Measurements from ENCODE around the gene ABHD12. TPM values are rescaled to one million over a fixed set of nuclear protein-coding genes. Genes with fewer than 3 reads are reported as not detected.

Gene ABHD12
- total and polyA plus RNA-seq, 2 donors (not counting 1 experiment from before 2014, with no cell fraction given) = 79.1 to 84.6 TPM

DNA sequence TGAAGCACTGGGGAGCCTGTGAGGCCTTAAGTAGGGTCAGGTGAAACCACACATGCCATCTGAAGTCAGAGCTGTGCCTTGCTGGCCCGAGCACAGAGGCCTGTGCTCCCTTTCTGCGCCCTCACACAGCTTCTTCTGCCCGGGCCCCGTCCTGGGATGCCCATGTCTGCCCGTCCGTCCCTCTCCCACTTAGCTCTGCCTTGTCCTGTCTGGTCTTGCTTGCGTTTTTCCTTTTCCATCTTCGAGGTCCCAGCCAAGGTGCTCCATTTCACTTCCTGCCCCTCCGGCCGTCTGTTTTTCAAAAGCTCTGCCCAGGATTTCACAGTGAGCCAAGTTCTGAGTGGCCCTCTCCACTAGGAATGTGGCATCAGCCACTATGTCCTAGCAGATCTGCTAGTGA lies 97.1 kb downstream of the ABHD12 start:
- peaks cover 9% of the 10 kb centered on the region for H3K4me1 ChIP-seq (ENCODE audit: control insufficient read depth, extremely low read depth, insufficient read depth, low read length)
- H3K27ac ChIP-seq (ENCODE audit: insufficient read depth, low read length) = no peak overlapping the region
- no peaks in the 10 kb centered on the region for H3K79me2 ChIP-seq (ENCODE audit: control insufficient read depth, insufficient read depth, low read length)
- no peak overlapping the region for H3K4me2 ChIP-seq (ENCODE audit: extremely low read depth, insufficient read depth, low read length)
- TF ChIP-seq, protein P1, sequence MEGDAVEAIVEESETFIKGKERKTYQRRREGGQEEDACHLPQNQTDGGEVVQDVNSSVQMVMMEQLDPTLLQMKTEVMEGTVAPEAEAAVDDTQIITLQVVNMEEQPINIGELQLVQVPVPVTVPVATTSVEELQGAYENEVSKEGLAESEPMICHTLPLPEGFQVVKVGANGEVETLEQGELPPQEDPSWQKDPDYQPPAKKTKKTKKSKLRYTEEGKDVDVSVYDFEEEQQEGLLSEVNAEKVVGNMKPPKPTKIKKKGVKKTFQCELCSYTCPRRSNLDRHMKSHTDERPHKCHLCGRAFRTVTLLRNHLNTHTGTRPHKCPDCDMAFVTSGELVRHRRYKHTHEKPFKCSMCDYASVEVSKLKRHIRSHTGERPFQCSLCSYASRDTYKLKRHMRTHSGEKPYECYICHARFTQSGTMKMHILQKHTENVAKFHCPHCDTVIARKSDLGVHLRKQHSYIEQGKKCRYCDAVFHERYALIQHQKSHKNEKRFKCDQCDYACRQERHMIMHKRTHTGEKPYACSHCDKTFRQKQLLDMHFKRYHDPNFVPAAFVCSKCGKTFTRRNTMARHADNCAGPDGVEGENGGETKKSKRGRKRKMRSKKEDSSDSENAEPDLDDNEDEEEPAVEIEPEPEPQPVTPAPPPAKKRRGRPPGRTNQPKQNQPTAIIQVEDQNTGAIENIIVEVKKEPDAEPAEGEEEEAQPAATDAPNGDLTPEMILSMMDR (conservative IDR thresholded peaks at IDR 0.05 in 1 of 2, IDR thresholded peaks at IDR 0.05 in 1 of 2; ENCODE audit: low read depth in 1 of 2, low read length in 2 of 2) = no peak
- TF ChIP-seq EZH2 (IDR thresholded peaks at IDR 0.05; ENCODE audit: low read length, missing control alignments) = no peak
- H3K9ac ChIP-seq (ENCODE audit: insufficient read depth, low read length) = no peak overlapping the region
- H3K27me3 ChIP-seq (ENCODE audit: control insufficient read depth, insufficient read depth, low read length) = no peaks in the 10 kb centered on the region
- no peaks in the 10 kb centered on the region for H3K9me3 ChIP-seq (ENCODE audit: control insufficient read depth, insufficient read depth, low read depth, low read length)
- H3K4me3 ChIP-seq (replicated peaks in 1 of 4; ENCODE audit: control extremely low read depth in 1 of 4, insufficient read depth in 1 of 4, low read depth in 3 of 4, low read length in 4 of 4) = no peak overlapping the region
- no peak for DNase-seq (ENCODE audit: low read depth in 2 of 2)
- peaks cover 29% of the 10 kb centered on the region for H3K36me3 ChIP-seq (ENCODE audit: control insufficient read depth, insufficient read depth, low read length)
- H4K20me1 ChIP-seq (ENCODE audit: control insufficient read depth, extremely low read depth, insufficient read depth, low read length) = no peaks in the 10 kb centered on the region
- no peak overlapping the region for H2AFZ ChIP-seq (ENCODE audit: low read length)

DNA sequence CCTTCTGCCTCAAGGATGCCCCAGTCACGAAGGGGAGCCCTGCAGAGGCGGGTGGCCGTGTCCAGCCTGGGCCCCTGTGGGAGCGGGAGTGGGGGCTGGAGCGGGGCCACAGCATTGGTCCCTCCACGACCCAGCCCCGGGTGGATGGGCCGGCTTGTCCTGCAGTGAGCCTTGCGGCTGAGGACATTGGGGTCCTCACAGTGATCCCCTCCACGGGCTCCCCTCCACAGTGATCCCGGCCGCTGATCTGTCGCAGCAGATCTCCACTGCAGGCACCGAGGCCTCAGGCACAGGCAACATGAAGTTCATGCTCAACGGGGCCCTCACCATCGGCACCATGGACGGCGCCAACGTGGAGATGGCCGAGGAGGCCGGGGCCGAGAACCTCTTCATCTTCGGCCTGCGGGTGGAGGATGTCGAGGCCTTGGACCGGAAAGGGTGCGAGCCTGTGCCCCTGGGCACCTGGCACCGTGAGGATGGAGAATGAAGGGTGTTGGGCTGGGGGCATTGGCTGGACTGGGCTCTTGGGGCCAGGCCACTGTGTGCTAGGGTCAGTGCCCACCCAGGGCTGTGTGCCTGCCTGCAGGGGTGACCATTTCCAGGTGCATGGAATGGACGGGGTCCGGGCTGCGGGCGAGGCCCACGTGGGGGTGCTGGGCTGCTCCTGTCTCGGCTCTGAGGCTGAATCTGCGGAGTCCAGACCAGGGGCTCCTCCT lies 98.3 kb downstream of the ABHD12 start:
- H3K36me3 ChIP-seq (ENCODE audit: control insufficient read depth, insufficient read depth, low read length) = peaks cover 33% of the 10 kb centered on the region
- TF ChIP-seq EZH2 (IDR thresholded peaks at IDR 0.05; ENCODE audit: low read length, missing control alignments) = no peak
- no peaks in the 10 kb centered on the region for H3K79me2 ChIP-seq (ENCODE audit: control insufficient read depth, insufficient read depth, low read length)
- no peak overlapping the region for H3K27ac ChIP-seq (ENCODE audit: insufficient read depth, low read length)
- no peaks in the 10 kb centered on the region for H3K27me3 ChIP-seq (ENCODE audit: control insufficient read depth, insufficient read depth, low read length)
- H3K4me1 ChIP-seq (ENCODE audit: control insufficient read depth, extremely low read depth, insufficient read depth, low read length) = peaks cover 9% of the 10 kb centered on the region
- H4K20me1 ChIP-seq (ENCODE audit: control insufficient read depth, extremely low read depth, insufficient read depth, low read length) = no peaks in the 10 kb centered on the region
- DNase-seq (ENCODE audit: low read depth in 2 of 2) = no peak
- H3K9me3 ChIP-seq (ENCODE audit: control insufficient read depth, insufficient read depth, low read depth, low read length) = no peaks in the 10 kb centered on the region
- H3K9ac ChIP-seq (ENCODE audit: insufficient read depth, low read length) = no peak overlapping the region
- no peak overlapping the region for H3K4me3 ChIP-seq (replicated peaks in 1 of 4; ENCODE audit: control extremely low read depth in 1 of 4, insufficient read depth in 1 of 4, low read depth in 3 of 4, low read length in 4 of 4)
- H3K4me2 ChIP-seq (ENCODE audit: extremely low read depth, insufficient read depth, low read length) = no peak overlapping the region
- H2AFZ ChIP-seq (ENCODE audit: low read length) = no peak overlapping the region

DNA sequence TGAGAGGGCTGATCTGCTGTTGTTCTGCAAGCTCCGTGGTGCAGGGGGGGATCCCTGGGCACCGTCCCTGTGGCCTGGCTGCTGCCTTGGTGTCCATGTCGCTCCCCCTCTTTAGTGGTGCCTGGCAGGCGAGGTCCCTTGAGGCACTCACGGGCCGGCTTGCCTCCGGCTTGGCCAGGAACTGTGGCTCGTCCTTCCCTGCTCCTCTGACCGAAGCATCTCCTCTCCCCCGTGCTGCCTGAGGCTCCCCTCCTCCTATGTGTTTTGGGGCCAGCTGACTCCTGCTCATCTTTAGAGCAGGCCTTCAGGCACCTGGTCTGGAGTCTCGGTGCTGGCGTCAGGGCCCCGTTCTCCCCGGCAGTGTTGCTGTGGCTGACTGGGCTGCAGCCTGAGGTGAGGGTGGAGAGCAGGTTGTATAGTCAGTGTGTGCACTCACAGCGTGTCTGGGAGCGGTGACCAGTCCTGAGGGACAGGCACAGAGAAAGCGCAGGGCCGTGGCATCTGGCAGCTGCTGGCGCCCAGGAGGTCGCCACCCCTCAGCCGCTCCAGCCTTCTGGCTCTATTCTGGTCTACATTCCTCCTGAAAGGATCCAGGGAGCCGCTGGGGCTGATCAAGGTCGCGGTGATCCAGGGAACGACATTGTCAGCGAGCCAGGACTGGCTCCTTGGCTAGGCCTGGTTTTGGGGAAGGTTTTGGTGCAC lies 99.1 kb downstream of the ABHD12 start:
- peaks cover 9% of the 10 kb centered on the region for H3K4me1 ChIP-seq (ENCODE audit: control insufficient read depth, extremely low read depth, insufficient read depth, low read length)
- no peak overlapping the region for H3K4me3 ChIP-seq (replicated peaks in 1 of 4; ENCODE audit: control extremely low read depth in 1 of 4, insufficient read depth in 1 of 4, low read depth in 3 of 4, low read length in 4 of 4)
- no peak overlapping the region for H3K4me2 ChIP-seq (ENCODE audit: extremely low read depth, insufficient read depth, low read length)
- H3K27me3 ChIP-seq (ENCODE audit: control insufficient read depth, insufficient read depth, low read length) = no peaks in the 10 kb centered on the region
- H3K9me3 ChIP-seq (ENCODE audit: control insufficient read depth, insufficient read depth, low read depth, low read length) = no peaks in the 10 kb centered on the region
- no peak overlapping the region for H2AFZ ChIP-seq (ENCODE audit: low read length)
- no peaks in the 10 kb centered on the region for H3K79me2 ChIP-seq (ENCODE audit: control insufficient read depth, insufficient read depth, low read length)
- H3K27ac ChIP-seq (ENCODE audit: insufficient read depth, low read length) = no peak overlapping the region
- no peaks in the 10 kb centered on the region for H4K20me1 ChIP-seq (ENCODE audit: control insufficient read depth, extremely low read depth, insufficient read depth, low read length)
- no peak overlapping the region for H3K9ac ChIP-seq (ENCODE audit: insufficient read depth, low read length)
- TF ChIP-seq, protein P1 (conservative IDR thresholded peaks at IDR 0.05 in 1 of 2, IDR thresholded peaks at IDR 0.05 in 1 of 2; ENCODE audit: low read depth in 1 of 2, low read length in 2 of 2) = no peak
- TF ChIP-seq EZH2 (IDR thresholded peaks at IDR 0.05; ENCODE audit: low read length, missing control alignments) = no peak
- H3K36me3 ChIP-seq (ENCODE audit: control insufficient read depth, insufficient read depth, low read length) = peaks cover 35% of the 10 kb centered on the region
- DNase-seq (ENCODE audit: low read depth in 2 of 2) = no peak
